ENCODE results near the gene PRDM5. TPM values are rescaled to one million over a fixed set of nuclear protein-coding genes. Genes with fewer than 3 reads are reported as not detected.

The PRDM5 gene
- total RNA-seq, 6 experiments from 2014 or later = 0.20 to 0.64 (median 0.36) TPM

- Histone ChIP-seq H3K4me3 (no peak overlapping the region), H3K36me3 (no peaks in the 10 kb centered on the region), H3K27me3 (no peaks in the 10 kb centered on the region), H3K9me3 (no peaks in the 10 kb centered on the region), H3K4me1 (no peaks in the 10 kb centered on the region), H3K27ac (no peak overlapping the region)
- TF ChIP-seq CTCF (IDR thresholded peaks at IDR 0.05) (no peak), POLR2A (IDR thresholded peaks at IDR 0.05) (no peak)
- WGBS (ENCODE audit: insufficient coverage, low coverage, low lambda C conversion rate, missing lambda C conversion rate) = 55% methylated on average over 2 of the region's 2 CpGs
- ATAC-seq (no peak), DNase-seq (no peak)
- intact Hi-C loops (cut with DNase I) = no loop called here
Measured at GRCh38 chr4:120862432-120862831, 60.1 kb downstream of the PRDM5 start.

DNA sequence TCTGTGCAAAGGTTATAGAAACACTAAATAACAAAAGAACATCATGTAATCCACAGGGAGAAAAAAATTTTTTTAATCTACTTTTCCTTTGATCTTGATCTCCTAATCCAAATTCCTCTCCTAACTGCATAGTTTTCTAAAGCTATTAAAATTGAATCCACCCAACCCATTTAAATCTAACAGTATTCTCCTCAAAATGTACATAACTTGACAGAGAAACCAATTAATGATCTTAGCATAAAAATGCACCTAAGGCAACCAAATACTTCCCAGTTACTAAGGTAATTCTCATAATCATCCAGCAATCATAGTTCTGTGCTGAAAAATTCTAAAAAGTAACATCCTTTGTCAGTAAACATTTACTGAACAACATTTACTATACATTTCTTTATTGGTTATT is 60.7 kb downstream of the PRDM5 start:
- ATAC-seq (no peak), DNase-seq (no peak)
- Histone ChIP-seq H3K4me1 (no peaks in the 10 kb centered on the region), H3K36me3 (no peaks in the 10 kb centered on the region), H3K27me3 (no peaks in the 10 kb centered on the region), H3K9me3 (no peaks in the 10 kb centered on the region), H3K4me3 (no peak overlapping the region), H3K27ac (no peak overlapping the region)
- TF ChIP-seq POLR2A (IDR thresholded peaks at IDR 0.05) = no peak
- intact Hi-C loops (cut with DNase I) = no loop called here

DNA sequence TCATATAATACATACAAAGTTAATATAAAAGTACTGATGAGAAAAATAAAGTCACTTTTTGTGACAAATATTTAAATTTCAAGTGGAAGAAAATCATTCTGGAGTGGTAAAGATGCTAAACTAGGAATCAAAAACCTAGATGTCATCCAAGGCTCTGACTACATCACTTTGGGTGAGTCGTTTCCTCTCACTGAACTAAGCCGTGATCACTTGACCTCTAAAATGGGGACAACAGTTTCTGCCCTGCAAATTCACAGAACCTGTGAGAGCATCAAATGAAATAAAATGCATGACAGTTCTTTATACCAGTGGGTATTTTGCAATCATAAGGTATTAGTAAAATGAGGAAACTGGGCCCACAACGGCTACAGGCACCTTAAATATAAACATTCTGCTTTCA is 63.8 kb downstream of the PRDM5 start:
- no peak for TF ChIP-seq POLR2A (IDR thresholded peaks at IDR 0.05)
- no peak for TF ChIP-seq CTCF (IDR thresholded peaks at IDR 0.05)
- Histone ChIP-seq H3K36me3 (no peaks in the 10 kb centered on the region), H3K4me1 (no peaks in the 10 kb centered on the region), H3K9me3 (no peaks in the 10 kb centered on the region), H3K27me3 (no peaks in the 10 kb centered on the region), H3K27ac (no peak overlapping the region), H3K4me3 (no peak overlapping the region)
- DNase-seq = no peak
- intact Hi-C loops (cut with DNase I) = no loop called here
- no peak for ATAC-seq
- WGBS (ENCODE audit: insufficient coverage, low coverage, low lambda C conversion rate, missing lambda C conversion rate) = 57% methylated on average over 3 of the region's 3 CpGs

- H3K4me3 ChIP-seq = no peak overlapping the region
- no peaks in the 10 kb centered on the region for H3K9me3 ChIP-seq
- H3K36me3 ChIP-seq = no peaks in the 10 kb centered on the region
- 42% methylated on average over 3 of the region's 3 CpGs for WGBS (ENCODE audit: insufficient coverage, low coverage, low lambda C conversion rate, missing lambda C conversion rate)
- H3K27me3 ChIP-seq = no peaks in the 10 kb centered on the region
- TF ChIP-seq CTCF (IDR thresholded peaks at IDR 0.05) (no peak), POLR2A (IDR thresholded peaks at IDR 0.05) (no peak)
- ATAC-seq (no peak), DNase-seq (no peak)
- intact Hi-C loops (cut with DNase I) = no loop called here
- H3K4me1 ChIP-seq = no peaks in the 10 kb centered on the region
- H3K27ac ChIP-seq = no peak overlapping the region
Measured at GRCh38 chr4:120857312-120857711, 65.2 kb downstream of the PRDM5 start.

GRCh38 chr4:120856294-120856693 is 66.2 kb downstream of the PRDM5 start:
- no peak overlapping the region for H3K4me3 ChIP-seq
- 100% methylated on average over 1 of the region's 2 CpGs for WGBS (ENCODE audit: insufficient coverage, low coverage, low lambda C conversion rate, missing lambda C conversion rate)
- no peak for DNase-seq
- no peaks in the 10 kb centered on the region for H3K36me3 ChIP-seq
- H3K4me1 ChIP-seq = no peaks in the 10 kb centered on the region
- TF ChIP-seq CTCF (IDR thresholded peaks at IDR 0.05) (no peak), POLR2A (IDR thresholded peaks at IDR 0.05) (no peak)
- H3K27ac ChIP-seq = no peak overlapping the region
- intact Hi-C loops (cut with DNase I) = no loop called here
- H3K27me3 ChIP-seq = no peaks in the 10 kb centered on the region
- no peaks in the 10 kb centered on the region for H3K9me3 ChIP-seq
- ATAC-seq = no peak

Data from right lobe of liver (tissue), 6 donors.